Progenitor cell of endocrine pancreas (in vitro differentiated cells): ENCODE data around the gene RALGAPA2. TPM values are rescaled to one million over a fixed set of nuclear protein-coding genes. Genes with fewer than 3 reads are reported as not detected.

Experiments
- DNase-seq: peaks from one replicate; pipeline ENCODE4 v3.0.0; 2021; ENCODE audit warnings: low spot score; ENCODE audit not compliant: unreplicated experiment
- H3K27ac Mint-ChIP-seq: 2 replicates; pipeline ENCODE4 v1.8.0; 2021; ENCODE audit warnings: mild to moderate bottlenecking, moderate library complexity, mixed read lengths
- H3K27me3 Mint-ChIP-seq: 2 replicates; pipeline ENCODE4 v1.8.0; 2021; ENCODE audit warnings: mixed read lengths
- H3K36me3 Mint-ChIP-seq: 2 replicates; pipeline ENCODE4 v1.8.0; 2022; ENCODE audit warnings: mixed read lengths; ENCODE audit not compliant: insufficient read depth
- H3K4me1 Mint-ChIP-seq: 2 replicates; pipeline ENCODE4 v1.8.0; 2021; ENCODE audit warnings: low read depth, mixed read lengths
- H3K4me3 Mint-ChIP-seq: 2 replicates; pipeline ENCODE4 v1.8.0; 2021; ENCODE audit warnings: low read depth, mild to moderate bottlenecking, moderate library complexity, mixed read lengths
- H3K9me3 Mint-ChIP-seq: 2 replicates; pipeline ENCODE4 v1.8.0; 2021; ENCODE audit warnings: low read depth, mixed read lengths
- total RNA-seq: library from RNA; stranded (reverse); gene quantifications from 2 replicates; pipeline ENCODE4 v1.2.1, GENCODE V29; 2021
- TF ChIP-seq, protein P1 (sequence below): fragments of 200-600 bp; sonication (generic); IDR thresholded peaks from one replicate; pipeline ENCODE4 v1.5.0; 2021; ENCODE audit warnings: antibody characterized with exemption, mild to moderate bottlenecking; ENCODE audit not compliant: unreplicated experiment

The RALGAPA2 gene
- total RNA-seq, 1 donor from 2014 or later: 109 TPM

DNA sequence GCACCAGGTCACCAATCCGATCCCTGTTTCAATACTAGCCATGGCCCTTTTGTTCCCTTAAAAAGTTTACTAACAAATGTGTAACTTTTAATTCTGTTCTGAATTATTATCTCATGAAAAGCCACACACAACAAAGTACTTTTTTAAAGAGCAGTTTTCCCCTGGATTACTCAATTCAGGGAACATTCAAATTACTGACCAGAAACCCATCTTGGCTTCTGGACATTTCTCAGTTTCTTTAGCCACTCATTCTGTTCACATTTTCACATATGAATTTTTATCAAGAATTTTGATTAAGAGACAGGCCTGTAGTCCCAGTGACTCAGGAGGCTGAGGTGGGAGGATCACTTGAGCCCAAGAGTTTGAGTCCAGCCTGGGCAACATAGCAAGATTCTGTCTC is 297.1 kb downstream of the RALGAPA2 start:
- Mint-ChIP-seq H3K9me3 (no peaks in the 10 kb centered on the region), H3K4me1 (peaks cover 14% of the 10 kb centered on the region), H3K4me3 (no peak overlapping the region), H3K27me3 (peaks cover 3% of the 10 kb centered on the region), H3K27ac (no peak overlapping the region), H3K36me3 (peaks cover 17% of the 10 kb centered on the region)
- DNase-seq: no peak
- TF ChIP-seq, protein P1, sequence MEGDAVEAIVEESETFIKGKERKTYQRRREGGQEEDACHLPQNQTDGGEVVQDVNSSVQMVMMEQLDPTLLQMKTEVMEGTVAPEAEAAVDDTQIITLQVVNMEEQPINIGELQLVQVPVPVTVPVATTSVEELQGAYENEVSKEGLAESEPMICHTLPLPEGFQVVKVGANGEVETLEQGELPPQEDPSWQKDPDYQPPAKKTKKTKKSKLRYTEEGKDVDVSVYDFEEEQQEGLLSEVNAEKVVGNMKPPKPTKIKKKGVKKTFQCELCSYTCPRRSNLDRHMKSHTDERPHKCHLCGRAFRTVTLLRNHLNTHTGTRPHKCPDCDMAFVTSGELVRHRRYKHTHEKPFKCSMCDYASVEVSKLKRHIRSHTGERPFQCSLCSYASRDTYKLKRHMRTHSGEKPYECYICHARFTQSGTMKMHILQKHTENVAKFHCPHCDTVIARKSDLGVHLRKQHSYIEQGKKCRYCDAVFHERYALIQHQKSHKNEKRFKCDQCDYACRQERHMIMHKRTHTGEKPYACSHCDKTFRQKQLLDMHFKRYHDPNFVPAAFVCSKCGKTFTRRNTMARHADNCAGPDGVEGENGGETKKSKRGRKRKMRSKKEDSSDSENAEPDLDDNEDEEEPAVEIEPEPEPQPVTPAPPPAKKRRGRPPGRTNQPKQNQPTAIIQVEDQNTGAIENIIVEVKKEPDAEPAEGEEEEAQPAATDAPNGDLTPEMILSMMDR: no peak

DNA sequence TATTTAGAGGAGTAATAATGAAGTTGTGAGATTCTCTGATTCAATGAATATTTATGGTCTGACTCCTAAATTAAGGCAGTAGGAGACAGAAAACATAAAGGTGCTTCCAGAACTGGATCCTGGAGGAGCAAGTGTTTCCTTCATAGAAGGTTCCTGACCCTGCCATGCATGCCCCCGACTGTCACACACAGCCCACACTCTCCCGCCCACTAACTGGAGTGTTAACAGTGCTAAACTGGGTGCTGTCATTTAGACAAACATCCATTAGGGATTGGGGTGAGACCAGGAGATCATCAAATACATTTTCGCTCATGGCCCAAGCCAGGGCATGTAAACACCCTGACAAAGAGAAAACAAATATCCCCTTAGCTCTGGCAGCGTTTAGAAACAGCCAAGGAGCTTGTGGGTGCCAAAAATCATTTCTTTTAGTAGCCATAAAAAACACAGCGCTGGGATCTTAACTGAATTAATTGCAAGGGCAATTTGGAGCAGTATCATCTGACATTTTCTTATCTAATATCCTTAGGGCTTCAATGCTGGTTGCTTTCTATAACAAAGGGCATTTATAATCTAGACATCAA is 297.7 kb downstream of the RALGAPA2 start:
- no peak for DNase-seq
- H3K4me1 Mint-ChIP-seq: peaks cover 14% of the 10 kb centered on the region
- peaks cover 3% of the 10 kb centered on the region for H3K27me3 Mint-ChIP-seq
- TF ChIP-seq, protein P1: no peak
- H3K36me3 Mint-ChIP-seq: peaks cover 17% of the 10 kb centered on the region
- H3K27ac Mint-ChIP-seq: no peak overlapping the region
- no peaks in the 10 kb centered on the region for H3K9me3 Mint-ChIP-seq
- no peak overlapping the region for H3K4me3 Mint-ChIP-seq

- peaks cover 3% of the 10 kb centered on the region for H3K27me3 Mint-ChIP-seq
- H3K4me3 Mint-ChIP-seq: no peak overlapping the region
- H3K27ac Mint-ChIP-seq: no peak overlapping the region
- no peaks in the 10 kb centered on the region for H3K9me3 Mint-ChIP-seq
- DNase-seq: no peak
- H3K36me3 Mint-ChIP-seq: peaks cover 17% of the 10 kb centered on the region
- peaks cover 14% of the 10 kb centered on the region for H3K4me1 Mint-ChIP-seq
- TF ChIP-seq, protein P1: no peak
These were observed 298.6 kb downstream of the RALGAPA2 start for GRCh38 chr20:20413810-20414281.

GRCh38 chr20:20412750-20413149 is 299.7 kb downstream of the RALGAPA2 start:
- H3K27me3 Mint-ChIP-seq: peaks cover 3% of the 10 kb centered on the region
- peaks cover 16% of the 10 kb centered on the region for H3K4me1 Mint-ChIP-seq
- no peaks in the 10 kb centered on the region for H3K9me3 Mint-ChIP-seq
- no peak overlapping the region for H3K4me3 Mint-ChIP-seq
- H3K27ac Mint-ChIP-seq: no peak overlapping the region
- TF ChIP-seq, protein P1: no peak
- peaks cover 11% of the 10 kb centered on the region for H3K36me3 Mint-ChIP-seq
- DNase-seq: no peak

DNA sequence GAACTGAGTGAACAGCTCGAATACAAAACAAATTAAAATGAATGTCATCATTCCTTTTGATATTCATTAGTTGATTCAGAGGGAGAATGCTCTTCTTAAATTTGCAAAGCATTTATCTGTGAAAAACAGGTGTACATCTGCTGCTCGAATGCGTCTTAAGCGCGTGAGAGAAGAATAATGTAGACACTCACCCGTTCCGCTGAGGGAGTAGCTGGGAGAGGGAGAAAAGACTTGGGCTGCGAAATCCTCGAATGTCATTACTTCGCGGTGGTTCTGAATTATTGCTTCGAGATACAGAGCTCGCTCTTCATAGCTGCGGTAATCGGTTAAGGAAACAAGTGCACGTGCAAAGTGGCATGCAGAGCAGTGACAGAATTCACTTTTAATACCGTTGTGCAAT is 300.6 kb downstream of the RALGAPA2 start:
- Mint-ChIP-seq H3K36me3 (peaks cover 14% of the 10 kb centered on the region), H3K9me3 (no peaks in the 10 kb centered on the region), H3K4me1 (peaks cover 16% of the 10 kb centered on the region), H3K27me3 (peaks cover 3% of the 10 kb centered on the region), H3K4me3 (no peak overlapping the region), H3K27ac (no peak overlapping the region)
- no peak for DNase-seq
- TF ChIP-seq, protein P1: no peak
